OCI-M2 (cell line): ENCODE measurements around the gene PDE9A.

ENCODE experiments used
- DNase-seq: peaks from one replicate; lab custom pipeline; 2025; ENCODE audit not compliant: unreplicated experiment; lab: John Stamatoyannopoulos, UW

The PDE9A gene

DNA sequence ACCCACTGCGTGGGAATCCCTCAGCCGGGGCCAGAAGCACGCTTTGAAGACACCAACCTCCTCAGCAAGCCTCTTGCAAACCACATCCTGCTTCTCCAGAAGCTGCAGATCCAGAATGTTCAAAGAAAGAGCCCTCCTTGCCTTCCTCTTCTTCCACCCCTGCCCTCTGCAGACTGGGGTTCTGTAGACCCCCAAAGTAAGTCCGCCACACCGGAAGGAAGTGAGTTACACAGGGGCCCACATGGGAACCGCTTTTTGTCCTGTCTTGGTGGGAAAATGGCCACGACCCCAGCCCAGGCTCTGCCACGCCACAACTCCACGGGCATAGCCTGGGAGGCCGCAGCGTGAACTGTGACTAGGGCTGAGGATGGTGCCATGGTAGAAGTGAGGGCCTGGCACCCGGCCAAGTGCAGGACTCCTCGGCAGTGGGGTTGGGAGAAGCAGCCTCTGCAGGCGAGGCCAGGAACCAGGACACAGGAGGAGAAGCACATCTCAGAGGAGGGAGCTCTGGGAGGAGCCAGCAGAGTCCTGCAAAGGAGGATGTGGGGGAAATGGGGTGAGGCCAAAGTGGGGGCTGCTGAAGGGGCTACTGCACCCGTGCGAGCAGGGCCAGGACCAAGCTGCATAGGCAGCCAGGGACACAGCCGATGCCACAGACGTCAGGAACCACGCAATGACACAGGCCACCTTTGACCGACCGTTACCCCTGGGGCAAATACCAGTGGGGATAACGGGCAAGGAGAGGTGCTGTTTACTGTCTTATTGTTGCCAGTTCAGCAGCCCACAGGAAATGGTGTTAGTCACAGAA is 30.9 kb downstream of the PDE9A start:
- no peak for DNase-seq

DNA sequence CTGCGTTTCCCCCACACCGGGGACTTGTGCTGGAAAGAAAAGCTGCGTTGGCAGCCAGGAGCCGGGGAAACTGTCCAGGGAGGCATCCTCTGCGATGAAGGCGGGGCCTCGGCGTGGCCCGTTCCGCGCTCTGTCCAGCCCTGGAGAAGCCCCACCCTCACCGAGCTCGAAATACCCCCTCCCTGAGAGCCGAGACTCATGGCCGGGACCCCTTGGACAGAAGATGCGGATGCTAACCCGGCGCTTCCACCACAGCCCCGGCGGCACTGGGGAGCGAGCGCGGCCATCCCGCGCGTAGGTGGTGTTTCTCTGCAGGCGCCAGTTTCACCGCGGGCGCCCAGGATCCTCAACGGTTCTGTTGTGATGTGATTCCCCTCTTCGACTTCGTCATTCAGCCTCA is 31.6 kb downstream of the PDE9A start:
- no peak for DNase-seq

DNA sequence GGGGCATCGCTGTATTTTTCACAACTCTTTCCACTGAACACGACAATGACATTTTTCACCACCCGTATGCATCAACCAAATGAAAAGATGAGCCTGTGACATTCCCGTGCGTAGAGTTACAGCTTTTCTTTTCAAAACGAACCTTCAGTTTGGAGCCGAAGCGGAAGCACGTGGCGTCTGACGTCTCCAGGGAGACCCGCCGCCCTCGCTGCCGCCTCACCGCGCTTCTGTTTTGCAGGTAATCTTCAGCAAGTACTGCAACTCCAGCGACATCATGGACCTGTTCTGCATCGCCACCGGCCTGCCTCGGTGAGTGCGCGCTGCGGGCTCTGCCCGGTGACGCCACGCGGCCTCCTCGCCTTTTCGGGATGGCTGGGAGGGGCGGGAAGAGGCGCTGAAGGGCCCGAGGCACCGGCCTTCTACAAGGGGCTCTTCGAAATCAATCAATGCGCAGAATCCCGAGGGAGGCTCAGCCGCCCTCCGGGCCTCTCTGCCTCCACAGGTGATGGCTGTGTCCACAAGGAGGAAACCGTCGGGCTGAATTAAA is 32.6 kb downstream of the PDE9A start:
- DNase-seq: no peak

DNA sequence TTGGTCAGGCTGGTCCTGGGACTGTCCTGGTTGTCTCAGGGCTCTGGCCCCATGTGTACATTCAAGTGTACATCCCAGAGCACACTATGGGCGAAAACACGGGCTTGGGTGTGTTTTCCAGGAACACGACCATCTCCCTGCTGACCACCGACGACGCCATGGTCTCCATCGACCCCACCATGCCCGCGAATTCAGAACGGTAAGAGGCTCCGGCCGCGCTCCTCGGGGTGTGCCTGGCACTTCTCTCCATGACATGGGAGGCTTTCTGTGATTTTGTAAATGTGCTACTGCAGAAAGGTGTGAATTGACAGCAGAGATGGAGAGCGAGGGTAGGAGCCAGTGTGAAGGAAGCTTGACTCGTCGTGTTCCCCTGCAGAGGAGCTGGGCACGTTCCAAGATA is 34.4 kb downstream of the PDE9A start:
- no peak for DNase-seq

DNA sequence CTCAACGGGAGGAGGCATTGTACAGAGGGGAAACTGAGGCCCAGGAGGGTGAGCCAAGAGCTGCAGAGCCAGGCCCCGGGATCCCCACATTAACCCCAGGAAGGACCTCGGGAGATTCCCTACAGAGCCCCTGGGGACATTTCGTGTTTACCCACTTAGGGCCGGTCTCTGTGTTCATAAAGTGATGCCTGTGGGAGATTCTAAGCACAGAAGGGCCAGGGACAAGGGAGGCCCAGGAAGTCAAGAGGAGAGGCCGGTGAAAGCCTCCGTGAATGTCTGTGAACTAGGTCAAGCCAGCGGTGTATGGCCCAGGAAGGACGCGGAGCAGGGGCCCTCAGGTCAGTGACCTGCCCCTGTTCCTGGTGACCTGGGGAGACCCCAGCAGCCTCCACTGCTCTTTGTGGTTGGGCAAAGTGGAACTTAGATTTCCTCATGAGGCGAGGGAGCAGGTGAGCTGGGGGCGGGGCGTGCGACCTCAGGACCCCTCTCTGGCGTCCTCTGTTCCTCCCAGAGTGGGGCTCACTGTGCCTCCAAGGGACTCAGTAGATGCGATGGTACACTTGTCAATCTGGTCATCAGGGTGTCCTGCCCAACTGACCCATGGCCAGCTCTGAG is 34.9 kb downstream of the PDE9A start:
- DNase-seq: no peak

DNA sequence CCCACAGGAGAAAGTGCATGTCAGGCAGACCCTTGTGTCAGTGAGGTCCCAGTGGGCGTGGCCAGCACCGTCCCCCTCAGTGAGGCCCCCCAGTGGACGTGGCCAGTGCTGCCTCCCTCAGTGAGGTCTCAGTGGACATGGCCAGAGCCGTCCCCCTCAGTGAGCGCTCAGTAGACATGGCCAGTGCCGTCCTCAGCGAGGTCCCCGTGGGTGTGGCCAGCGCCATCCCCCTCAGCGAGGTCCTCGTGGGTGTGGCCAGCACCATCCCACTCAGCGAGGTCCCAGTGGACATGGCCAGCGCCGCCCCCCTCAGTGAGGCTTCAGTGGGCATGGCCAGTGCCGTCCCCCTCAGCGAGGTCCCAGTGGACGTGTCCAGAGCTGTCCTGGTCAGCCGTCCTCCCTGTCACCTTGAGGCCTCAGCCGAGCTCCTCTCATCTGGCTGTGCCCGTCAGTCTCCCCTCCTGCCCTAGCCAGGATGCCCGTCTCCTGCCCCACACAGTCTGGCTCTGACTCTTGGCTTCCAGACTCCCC is 35.5 kb downstream of the PDE9A start:
- DNase-seq: no peak

DNA sequence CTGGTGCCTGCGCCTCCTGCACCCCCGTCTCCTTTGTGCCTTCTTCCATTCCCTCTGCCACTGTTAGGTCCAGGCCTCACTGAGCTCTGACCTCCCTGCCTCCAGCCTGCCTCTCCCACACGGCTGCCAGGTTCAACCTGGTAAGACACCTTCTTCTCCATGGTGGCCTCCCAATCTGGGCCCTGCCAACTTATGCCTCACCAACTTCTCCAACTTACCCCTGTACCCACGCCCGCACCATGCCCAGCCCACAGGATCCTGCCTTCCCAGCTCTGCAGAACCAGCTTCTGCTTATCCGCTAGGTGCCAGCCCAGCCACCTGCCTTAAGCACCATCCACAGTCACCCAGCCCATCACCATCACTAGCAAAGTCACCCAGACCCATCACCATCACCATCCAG is 37.2 kb downstream of the PDE9A start:
- DNase-seq: no peak

DNA sequence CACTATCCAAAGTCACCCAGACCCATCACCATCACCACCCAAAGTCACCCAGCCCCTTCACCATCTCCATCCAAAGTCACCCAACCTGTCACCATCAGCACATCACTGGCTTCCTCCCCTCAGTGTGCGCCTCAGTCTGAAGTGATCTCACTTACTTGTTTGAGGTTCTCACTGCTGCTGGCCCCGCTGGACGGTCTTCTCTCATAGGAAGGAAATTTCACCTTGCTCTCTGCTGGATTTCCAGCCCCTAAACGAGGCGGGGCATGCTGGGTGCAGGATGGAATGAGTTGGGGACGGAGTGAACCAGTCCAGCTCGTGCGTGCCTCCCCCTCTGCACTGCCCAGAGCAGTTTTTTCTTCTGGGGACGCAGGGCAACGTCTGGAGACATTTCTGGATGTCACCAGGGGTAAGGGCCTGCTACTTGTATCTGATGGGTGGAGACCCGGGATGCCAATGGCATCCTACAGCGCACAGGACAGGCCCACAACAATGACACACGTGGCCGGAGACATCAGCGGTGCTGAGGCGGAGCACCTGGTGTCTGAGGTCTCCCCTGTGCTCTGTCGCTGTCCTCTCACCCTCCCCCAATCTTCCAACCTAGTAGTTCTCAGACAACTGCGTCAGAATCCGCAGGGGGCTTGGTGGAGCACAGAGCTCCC is 38.6 kb downstream of the PDE9A start:
- DNase-seq: no peak

DNA sequence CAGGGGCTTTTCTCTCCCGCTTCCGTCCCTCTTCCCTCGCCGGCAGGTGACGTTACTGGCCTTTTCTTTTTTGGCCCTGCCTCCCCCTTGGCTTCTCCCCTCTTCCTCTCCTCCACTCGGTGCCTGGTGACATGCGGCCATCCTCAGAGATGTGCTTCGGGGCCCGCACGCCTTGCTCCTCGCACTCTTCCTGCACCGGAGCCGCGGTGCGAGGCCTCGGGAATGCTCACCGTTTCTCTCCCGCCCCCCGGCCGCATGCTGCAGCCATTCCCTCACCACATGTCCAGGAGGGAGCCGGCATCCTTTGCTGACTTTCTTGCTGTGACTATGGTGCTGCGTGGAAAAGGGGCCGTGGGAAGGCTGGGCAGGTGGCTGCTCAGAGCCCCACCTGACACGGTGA is 39.3 kb downstream of the PDE9A start:
- DNase-seq: no peak

DNA sequence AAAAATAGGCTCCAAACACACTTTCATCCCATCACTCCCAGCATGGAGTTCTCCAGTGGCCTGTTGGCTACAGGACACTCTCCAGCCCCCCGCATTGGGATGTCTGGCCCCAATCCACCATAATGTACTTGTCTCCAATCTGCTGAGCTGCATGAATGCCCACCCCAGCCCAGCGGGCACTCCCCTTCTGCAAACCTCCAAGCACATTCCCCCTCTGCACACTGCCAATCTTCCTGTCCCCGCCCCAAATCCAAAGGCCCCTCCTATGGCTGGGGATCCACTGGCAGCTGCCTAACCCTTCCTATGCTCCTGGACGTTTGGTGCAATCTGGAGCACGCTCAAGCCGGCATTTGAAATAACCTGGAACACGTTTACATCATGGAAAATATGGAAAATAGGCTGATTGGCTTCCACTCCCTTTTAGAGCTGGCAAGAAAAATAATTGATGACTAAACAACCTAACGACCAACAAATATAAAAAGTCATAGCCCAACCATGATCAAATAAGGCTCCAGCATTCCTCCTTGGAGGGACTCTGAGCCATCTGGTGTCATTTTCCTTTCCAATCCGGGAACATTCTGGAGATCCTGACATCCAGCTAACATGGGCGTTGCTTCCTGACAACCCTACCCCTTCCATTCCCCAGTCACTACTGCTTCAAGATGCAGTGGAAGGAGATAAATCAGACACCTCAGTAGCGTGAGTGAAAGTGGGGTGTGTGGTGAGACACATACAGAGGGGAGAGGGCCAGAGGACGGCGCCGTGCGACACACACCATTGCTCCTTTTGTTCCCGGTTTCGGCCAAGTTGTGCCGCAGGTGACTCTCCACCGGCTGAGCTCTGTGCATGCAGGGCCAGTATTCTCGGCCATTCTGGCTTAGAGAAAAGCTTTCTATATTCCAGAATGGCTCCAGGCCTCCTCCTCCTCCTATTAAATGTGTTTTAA is 41.6 kb downstream of the PDE9A start:
- DNase-seq: no peak

DNA sequence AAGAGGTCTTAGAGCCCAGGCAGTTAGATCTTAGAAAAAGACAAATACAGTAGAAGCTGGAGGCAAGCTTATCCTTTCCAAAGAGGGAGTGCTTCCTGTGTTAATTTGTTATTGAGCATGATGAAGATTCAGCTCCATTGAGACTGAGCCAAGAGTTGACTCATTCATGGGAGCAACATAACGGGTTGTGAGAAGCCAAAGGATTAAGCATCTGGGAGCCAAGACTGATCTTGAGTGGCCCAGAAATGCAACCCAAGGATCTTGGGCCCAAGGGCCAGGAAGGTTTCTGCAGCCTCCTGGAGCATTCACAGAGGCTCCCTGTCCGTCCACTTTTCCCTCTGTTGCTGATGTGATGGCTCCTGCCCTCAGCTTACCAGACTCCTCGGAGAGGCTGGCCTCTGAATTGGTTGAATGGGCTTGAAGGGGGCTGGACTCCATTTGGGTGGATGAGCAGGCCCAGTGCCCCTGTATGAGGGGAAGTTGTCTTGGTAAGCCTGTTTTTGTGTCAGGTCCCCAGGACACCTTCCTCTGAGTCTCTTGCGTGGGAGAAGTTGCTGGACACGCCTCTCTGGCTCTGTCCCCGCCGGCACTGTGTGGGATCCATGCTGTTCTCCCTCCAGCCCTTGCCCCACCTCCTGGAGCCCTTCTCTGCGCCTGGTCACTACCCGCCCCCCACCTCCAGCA is 42.4 kb downstream of the PDE9A start:
- DNase-seq: no peak

DNA sequence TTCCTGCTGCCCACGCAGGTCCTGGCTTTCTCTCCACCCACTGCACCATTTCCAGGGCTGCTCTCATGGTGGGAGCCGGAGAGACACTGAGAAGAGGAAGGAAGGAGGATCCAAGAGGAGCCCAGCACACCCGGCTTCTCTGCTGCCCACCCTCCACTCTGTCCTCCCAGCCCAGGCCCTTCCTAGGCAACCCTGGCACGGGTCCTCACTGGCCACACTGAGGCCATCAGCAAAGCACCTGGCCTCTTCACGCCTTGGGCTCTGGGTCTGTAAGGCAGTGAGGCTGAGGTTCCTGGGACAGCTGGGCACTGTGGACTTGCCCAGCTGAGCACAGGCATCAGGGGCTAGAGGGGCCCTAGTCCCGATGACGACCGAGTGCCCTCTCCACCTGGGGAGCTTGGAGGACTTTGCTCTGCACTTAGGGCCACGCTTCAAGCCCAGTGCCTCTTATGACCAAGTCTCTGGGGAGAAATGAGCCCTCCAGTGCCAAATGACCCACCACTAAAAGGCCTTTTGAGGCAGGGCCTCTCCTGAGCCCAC is 43.1 kb downstream of the PDE9A start:
- DNase-seq: no peak

DNA sequence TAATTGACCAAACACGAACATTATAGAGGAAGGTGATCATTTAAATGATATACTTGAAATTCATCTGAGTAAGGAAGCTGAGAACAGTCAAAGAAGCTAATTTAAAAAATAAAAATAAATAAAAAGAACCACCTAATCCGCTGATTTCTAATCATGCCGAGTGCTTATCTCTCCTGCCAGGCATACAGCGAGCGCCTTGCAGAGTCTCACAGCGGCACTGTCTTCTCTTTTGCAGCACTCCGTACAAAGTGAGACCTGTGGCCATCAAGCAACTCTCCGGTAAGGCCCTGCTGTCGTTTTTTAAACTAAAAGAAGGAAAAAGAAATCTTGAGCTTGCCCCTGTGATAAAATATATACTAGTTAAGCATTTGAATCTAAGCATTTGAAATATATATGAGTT is 45.3 kb downstream of the PDE9A start:
- DNase-seq: no peak

DNA sequence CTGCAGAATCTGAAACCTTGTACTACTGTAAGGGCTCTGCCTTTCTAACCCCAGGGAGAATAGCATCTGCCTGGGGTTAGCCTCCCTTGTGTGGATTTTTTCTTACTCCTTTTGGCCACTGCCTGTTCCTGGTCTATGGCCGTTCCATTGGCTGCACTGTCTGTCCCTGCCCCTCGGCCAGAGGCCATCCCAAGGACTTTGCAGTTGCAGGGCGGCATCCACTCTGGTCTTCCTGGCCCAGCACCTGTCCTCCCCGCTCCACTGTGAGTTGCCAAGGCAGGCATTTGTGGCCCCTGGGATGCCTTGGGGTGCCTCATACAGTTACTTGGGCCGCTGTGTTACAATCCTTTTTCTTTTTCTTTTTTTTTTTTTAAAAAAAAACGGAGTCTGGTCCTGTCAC is 45.8 kb downstream of the PDE9A start:
- no peak for DNase-seq

DNA sequence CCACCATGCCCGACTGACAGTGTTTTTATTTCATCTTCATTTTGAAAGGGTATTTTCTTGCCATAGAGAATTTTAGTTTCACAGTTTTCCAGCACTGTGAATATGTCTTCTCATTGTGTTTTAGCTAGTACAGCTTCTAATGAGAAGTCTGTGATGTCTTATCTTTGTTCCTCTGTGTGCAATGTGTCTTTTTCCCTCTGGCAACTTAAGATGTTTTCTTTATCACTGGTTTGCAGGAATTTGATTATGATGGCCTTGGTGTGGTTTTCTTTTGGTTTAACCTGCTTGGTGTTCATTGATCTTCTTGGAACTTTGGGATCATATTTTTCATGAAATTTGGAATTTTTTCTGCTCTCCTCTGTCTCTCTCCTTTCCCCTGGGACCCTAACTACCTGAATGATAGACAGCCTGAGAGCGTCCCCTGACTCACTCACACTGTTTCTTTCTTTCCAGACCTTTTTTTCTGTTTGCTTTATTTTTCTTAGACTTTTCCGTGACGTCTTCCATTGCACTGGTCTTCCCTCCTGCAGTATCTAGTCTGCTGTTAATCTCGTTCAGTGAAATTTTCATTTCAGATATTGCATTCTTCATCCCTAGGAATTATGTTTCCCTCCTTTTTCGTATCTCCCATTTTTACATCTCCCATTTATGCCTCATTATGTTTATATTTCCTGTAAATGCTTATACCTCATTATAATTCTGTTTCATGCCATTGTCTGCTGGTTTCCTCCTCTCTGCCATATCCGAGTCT is 48.5 kb downstream of the PDE9A start:
- DNase-seq: no peak

DNA sequence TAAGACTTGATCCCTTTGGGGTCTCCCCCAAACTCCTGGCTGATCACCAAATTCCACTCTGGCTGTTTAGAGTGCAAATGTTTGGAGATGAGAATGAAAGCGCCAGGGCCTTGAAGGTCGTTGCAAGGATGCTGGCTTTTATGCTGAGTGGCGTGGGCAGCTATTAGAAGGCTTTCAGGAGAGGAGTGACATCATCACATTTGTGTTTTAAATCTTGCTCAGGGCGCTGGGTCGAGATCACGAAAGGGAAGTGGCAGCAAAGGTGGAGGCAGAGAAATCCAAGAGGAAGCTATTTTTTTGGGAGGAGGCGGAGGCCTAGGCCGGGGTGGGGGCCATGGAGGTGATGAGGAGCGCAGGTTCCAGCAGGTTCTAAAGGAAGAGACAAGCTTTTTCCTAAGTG is 49.3 kb downstream of the PDE9A start:
- DNase-seq: no peak

DNA sequence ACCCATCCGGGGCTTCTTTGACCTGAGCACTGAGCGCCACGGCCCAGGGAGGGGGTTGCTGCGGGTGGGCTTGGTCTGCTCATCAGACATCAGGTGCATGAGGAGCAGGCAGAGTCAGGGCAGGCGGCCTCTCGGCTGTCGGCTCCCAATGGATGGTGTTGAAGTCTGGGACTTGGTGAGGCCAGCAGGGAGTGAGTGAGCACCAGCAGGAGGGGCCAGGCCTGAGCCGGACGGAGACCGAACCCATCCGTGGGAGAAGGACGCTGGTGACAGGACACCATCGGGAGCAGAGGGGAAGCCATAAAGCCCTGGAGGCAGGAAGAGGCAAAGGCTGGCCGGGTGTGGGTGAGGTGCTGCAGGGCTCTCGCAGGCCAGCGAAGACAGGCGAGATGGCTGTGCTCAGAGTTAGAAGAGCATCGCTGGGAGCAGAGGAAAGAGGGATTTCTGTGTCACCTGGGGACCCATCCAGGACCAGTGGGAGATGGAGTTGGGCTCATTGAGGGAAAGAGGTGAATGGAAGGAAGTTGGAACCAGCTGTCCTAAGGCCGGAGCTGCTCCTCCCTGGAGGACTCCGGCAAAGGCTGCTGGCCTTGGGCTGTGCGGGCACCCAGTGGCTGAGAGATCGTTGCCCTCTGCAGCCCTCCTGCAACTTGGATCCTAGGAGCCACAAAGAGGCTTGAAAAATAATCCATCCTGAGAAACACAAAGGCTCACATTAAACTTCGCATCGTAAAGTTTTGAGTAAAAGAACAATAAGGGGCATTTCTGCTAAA is 49.9 kb downstream of the PDE9A start:
- no peak for DNase-seq

DNA sequence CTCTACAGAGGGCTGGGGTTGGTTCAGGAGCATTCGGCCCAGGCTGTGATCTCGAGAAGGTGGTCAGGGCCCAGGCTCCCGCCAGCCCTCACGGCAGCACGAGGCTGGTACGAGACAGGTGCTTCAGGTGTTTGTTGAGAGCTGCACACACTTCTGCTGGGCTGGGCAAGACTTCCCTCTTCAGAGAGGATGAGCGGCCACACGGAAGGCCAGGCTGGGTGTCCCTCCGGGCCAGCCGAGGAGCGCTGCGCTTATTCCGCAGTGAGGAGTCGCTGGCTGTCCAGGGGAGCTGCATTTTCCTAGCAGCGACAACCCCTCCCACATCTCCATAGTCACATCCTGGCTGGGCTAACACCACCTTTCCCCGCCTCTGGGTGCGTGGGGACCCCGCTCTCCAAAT is 50.5 kb downstream of the PDE9A start:
- DNase-seq: no peak
